C4-2B (cell line): ENCODE measurements around the gene MCUR1.
"Not testable (repeated sequence)": the region's sequence is repeated elsewhere in the genome, so short reads cannot be mapped to it uniquely, and the experiment has no call there.

ENCODE experiments used
- H3K27ac ChIP-seq: fragments of 450-650 bp; 2 replicates; pipeline ENCODE4 v1.5.1; 2017
- ZFX ChIP-seq: fragments of 450-650 bp; IDR thresholded peaks from 2 replicates; pipeline ENCODE4 v1.6.1; 2017
- TF ChIP-seq, protein P1 (sequence below): fragments of 450-650 bp; conservative IDR thresholded peaks from 2 replicates; pipeline ENCODE4 v1.5.1; 2017; ENCODE audit warnings: mild to moderate bottlenecking

Gene MCUR1, protein sequence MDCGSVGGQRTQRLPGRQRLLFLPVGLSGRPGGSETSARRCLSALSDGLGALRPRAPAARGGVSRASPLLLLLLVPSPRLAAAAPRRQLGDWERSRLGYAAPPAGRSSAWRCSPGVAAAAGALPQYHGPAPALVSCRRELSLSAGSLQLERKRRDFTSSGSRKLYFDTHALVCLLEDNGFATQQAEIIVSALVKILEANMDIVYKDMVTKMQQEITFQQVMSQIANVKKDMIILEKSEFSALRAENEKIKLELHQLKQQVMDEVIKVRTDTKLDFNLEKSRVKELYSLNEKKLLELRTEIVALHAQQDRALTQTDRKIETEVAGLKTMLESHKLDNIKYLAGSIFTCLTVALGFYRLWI

DNA sequence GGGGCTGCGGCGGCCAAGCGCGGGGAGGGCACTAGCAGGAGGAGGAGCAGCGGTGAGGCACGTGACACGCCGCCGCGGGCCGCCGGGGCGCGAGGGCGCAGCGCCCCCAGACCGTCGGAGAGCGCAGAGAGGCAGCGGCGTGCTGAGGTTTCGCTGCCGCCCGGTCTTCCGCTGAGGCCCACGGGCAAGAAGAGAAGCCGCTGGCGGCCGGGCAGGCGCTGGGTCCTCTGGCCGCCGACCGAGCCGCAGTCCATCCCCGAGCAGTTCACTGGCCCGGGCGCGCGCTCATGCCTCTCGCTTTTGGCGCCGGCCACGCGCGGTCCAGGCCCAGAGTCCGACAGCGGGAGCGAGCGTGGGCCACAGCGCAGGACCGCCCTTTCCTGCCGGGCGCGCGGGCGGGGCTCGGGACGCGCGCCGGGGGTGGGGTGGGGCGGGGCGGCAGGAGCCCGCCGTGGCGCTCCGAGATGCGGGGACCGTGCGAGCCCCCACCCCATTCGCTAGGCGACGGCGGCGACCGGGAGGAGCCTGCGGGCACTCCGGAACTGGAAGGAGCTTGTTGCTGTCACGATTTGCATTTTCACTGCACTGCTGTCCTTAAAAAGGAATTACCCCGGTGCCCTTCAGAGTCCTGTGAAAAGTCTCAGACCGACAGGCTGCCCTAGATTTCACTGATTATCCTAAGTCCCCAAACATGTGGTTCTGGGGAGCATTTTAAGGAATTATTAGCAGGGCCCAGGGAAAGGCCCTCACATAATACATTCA lies at the start of gene MCUR1:
TSS of gene MCUR1 (minus strand) at position 382 of the 762 bp plus-strand sequence. CDS start at position 254, 128 bp downstream.
- TF ChIP-seq ZFX, result peak; percentile 61
- TF ChIP-seq, protein P1, sequence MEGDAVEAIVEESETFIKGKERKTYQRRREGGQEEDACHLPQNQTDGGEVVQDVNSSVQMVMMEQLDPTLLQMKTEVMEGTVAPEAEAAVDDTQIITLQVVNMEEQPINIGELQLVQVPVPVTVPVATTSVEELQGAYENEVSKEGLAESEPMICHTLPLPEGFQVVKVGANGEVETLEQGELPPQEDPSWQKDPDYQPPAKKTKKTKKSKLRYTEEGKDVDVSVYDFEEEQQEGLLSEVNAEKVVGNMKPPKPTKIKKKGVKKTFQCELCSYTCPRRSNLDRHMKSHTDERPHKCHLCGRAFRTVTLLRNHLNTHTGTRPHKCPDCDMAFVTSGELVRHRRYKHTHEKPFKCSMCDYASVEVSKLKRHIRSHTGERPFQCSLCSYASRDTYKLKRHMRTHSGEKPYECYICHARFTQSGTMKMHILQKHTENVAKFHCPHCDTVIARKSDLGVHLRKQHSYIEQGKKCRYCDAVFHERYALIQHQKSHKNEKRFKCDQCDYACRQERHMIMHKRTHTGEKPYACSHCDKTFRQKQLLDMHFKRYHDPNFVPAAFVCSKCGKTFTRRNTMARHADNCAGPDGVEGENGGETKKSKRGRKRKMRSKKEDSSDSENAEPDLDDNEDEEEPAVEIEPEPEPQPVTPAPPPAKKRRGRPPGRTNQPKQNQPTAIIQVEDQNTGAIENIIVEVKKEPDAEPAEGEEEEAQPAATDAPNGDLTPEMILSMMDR, result peak; percentile 34

DNA sequence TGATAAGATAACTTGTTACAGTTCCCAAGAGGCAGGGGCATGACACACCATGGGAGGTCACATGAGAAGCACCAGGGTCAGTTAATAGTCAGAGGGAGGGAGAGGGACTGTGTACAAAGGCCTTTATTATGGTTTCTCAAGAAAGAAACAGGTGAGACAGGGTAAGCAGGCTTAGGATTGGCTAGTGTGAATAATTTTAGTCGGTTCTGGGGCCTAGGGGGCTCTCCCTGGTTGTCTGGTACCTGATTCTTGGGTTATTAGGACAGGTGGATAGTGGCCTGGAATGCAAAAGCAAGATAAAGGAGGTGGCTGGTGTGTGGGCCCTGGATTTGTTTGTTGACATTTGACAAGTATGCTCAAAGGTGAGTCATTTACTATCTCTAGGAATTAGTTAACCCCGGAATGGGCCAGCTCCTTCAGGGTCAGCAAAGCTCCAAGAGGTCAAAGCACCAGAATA lies 49.4 kb upstream of the MCUR1 start:
- TF ChIP-seq, protein P1, result no peak
- no peak for TF ChIP-seq ZFX
- H3K27ac ChIP-seq, result no peak overlapping the region

More for the DNA sequence above, at the start of gene MCUR1:
- H3K27ac ChIP-seq, result peak within 1 kb of the TSS; percentile 84

DNA sequence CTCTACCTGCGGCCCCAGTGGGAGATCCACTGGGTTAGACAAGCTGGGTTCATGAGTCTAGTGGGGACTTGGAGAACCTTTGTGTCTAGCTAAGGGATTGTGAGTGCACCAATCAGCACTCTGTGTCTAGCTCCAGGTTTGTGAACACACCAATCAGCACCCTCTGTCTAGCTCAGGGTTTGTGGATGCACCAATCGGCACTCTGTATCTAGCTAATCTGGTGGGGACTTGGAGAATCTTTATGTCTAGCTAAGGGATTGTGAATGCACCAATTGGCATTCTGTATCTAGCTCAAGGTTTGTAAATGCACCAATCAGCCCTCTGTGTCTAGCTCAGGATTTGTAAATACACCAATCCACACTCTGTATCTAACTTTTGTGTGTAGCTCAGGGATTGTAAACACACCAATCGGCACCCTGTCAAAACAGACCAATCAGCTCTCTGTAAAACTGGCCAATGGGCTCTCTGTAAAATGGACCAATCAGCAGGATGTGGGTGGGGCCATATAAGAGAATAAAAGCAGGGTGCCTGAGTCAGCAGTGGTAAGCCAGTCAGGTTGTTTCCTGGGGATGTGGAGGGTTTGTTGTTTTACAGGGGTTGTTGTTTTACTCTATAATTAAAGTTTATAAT lies 46.3 kb upstream of the MCUR1 start:
- not testable (repeated sequence) for H3K27ac ChIP-seq

DNA sequence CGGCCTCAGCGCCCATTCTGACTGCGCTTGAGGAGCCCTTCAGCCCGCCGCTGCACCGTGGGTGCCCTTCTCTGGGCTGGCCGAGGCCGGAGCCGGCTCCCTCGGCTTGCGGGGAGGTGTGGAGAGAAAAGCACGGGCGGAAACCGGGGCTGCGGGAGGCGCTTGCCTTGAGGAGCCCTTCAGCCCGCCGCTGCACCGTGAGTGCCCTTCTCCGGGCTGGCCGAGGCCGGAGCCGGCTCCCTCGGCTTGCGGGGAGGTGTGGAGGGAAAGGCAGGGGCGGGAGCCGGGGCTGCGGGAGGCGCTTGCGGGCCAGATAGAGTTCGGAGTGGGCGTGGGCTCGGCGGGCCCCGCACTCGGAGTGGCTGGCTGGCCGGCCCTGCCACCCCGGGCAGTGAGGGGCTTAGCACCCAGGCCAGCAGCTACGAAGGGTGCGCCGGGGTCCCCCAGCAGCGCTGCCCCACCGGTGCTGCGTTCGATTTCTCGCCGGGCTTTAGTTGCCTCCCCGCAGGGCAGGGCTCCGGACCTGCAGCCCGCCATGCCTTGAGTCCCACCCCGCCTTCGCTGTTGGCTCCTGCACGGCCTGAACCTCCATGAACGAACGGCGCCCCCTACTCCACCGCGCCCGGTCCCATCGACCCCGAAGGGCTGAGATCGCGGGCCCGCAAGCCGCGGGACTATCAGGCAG lies 45.7 kb upstream of the MCUR1 start:
- TF ChIP-seq ZFX, result no peak
- TF ChIP-seq, protein P1, result no peak
- H3K27ac ChIP-seq, result no peak overlapping the region

DNA sequence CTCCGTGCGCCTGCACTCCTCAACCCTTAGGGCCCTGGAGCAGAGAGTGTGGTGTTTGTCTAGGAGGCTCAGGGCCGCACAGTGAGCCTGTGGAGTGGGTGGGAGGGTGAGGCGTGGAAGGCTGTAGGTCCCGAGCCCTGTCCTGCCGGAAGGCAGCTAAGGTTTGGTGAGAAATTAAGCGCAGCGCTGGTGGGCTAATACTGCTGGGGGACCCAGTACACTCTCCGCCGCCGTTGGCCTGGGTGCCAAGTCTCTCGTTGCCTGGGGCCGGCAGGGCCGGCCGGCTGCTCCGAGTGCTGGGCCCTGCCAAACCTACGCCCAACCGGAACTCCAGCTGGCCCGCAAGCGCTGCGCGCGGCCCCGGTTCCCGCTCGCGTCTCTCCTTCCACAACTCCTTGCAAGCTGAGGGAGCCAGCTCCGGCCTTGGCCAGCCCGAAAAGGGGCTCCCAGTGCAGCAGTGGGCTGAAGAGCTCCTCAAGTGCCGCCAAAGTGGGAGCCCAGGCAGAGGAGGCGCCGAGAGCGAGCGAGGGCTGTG lies 40.4 kb upstream of the MCUR1 start:
- no peak for TF ChIP-seq ZFX
- TF ChIP-seq, protein P1, result no peak
- H3K27ac ChIP-seq, result no peak overlapping the region

DNA sequence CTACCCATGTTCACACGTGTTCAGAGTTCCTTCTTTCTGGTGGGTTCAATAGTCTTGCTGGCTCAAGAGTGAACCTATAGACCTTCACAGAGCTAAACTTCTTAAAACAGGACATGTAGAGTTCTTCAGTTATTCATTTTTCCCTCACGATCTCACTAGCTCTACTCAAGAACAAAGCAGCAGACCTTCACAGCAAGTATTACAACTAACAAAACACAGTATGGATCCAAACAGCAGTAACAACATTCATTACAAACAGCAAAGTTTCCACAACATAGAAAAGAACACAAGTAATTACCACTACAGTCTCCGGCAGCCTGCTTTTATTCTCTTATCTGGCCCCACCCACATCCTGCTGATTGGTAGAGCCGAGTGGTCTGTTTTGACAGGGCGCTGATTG lies 39.5 kb upstream of the MCUR1 start:
- no peak overlapping the region for H3K27ac ChIP-seq
- TF ChIP-seq, protein P1, result no peak
- no peak for TF ChIP-seq ZFX

DNA sequence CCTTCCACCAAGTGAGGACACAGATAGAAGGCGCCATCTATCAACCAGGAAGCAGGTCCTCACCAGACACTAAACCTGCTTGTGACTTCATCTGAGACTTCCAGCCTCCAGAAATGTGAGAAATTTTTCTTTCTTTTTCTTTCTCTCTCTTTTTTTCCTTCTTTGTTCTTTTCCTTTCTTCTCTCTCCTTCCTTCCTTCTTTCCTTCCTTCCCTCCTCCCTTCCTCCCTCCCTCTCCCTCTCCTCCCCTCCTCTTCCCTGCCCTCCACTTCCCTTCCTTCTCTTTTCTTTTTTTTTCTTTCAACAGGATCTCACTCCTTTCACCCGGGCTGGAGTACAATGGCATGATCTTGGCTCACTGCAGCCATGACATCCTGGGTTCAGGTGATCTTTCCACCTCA lies 37.4 kb upstream of the MCUR1 start:
- TF ChIP-seq ZFX, result no peak
- TF ChIP-seq, protein P1, result no peak
- no peak overlapping the region for H3K27ac ChIP-seq
